ENCODE data around the gene ATG9B.

Gene ATG9B

GRCh38 chr7:150972741-150973140 is 51.6 kb downstream of the ATG9B start:
- TF ChIP-seq CTCF (conservative IDR thresholded peaks at IDR 0.05; ENCODE audit: low read length): no peak
- H3K4me3 ChIP-seq (ENCODE audit: low read length): no peak overlapping the region
- no peak for DNase-seq (ENCODE audit: low read depth)

GRCh38 chr7:150972023-150972468 is 52.2 kb downstream of the ATG9B start:
- no peak for DNase-seq (ENCODE audit: low read depth)
- H3K4me3 ChIP-seq (ENCODE audit: low read length): no peak overlapping the region
- no peak for TF ChIP-seq CTCF (conservative IDR thresholded peaks at IDR 0.05; ENCODE audit: low read length)

- H3K4me3 ChIP-seq (ENCODE audit: low read length): no peak overlapping the region
- TF ChIP-seq CTCF (conservative IDR thresholded peaks at IDR 0.05; ENCODE audit: low read length): no peak
- DNase-seq (ENCODE audit: low read depth): no peak
Observed at GRCh38 chr7:150971242-150972022, 52.9 kb downstream of the ATG9B start.

GRCh38 chr7:150970424-150970823 is 53.9 kb downstream of the ATG9B start:
- no peak for DNase-seq (ENCODE audit: low read depth)
- TF ChIP-seq CTCF (conservative IDR thresholded peaks at IDR 0.05; ENCODE audit: low read length): no peak
- H3K4me3 ChIP-seq (ENCODE audit: low read length): no peak overlapping the region

GRCh38 chr7:150969475-150969874 is 54.8 kb downstream of the ATG9B start:
- DNase-seq (ENCODE audit: low read depth): no peak
- no peak overlapping the region for H3K4me3 ChIP-seq (ENCODE audit: low read length)
- TF ChIP-seq CTCF (conservative IDR thresholded peaks at IDR 0.05; ENCODE audit: low read length): no peak

- TF ChIP-seq CTCF (conservative IDR thresholded peaks at IDR 0.05; ENCODE audit: low read length): no peak
- peak; percentile 25 for DNase-seq (ENCODE audit: low read depth)
- H3K4me3 ChIP-seq (ENCODE audit: low read length): no peak overlapping the region; the same call in 1 of the 2 replicates
Observed at GRCh38 chr7:150968734-150969372, 55.4 kb downstream of the ATG9B start.
